Amniotic stem cell (primary cell): Measurements from ENCODE around the gene CCNJ.

Source experiments
- DNase-seq: peaks from one replicate; lab custom pipeline; 2025; lab: John Stamatoyannopoulos, UW

The CCNJ gene

GRCh38 chr10:96056787-96057186 is 13.4 kb downstream of the CCNJ start:
- DNase-seq = no peak

- DNase-seq = no peak
These were observed 17.8 kb downstream of the CCNJ start for GRCh38 chr10:96061232-96061631.

GRCh38 chr10:96072674-96073073 is 29.3 kb downstream of the CCNJ start:
- DNase-seq = no peak

- no peak for DNase-seq
These were observed 30.3 kb downstream of the CCNJ start for GRCh38 chr10:96073722-96074121.

- DNase-seq = no peak
These were observed 31.4 kb downstream of the CCNJ start for GRCh38 chr10:96074776-96075175.

- DNase-seq = no peak
These were observed 32.6 kb downstream of the CCNJ start for GRCh38 chr10:96075977-96076376.

- DNase-seq = no peak
These were observed 33.8 kb downstream of the CCNJ start for GRCh38 chr10:96077156-96077555.

- no peak for DNase-seq
These were observed 38.8 kb downstream of the CCNJ start for GRCh38 chr10:96082153-96082552.

GRCh38 chr10:96082748-96083147 is 39.4 kb downstream of the CCNJ start:
- no peak for DNase-seq

GRCh38 chr10:96089116-96089515 is 45.7 kb downstream of the CCNJ start:
- DNase-seq = no peak

- peak; percentile 86 for DNase-seq
These were observed 46.5 kb downstream of the CCNJ start for GRCh38 chr10:96089670-96090462.

GRCh38 chr10:96090463-96090800 is 47.0 kb downstream of the CCNJ start:
- DNase-seq = no peak

- no peak for DNase-seq
These were observed 49.8 kb downstream of the CCNJ start for GRCh38 chr10:96092999-96093767.

- DNase-seq = no peak
These were observed 50.6 kb downstream of the CCNJ start for GRCh38 chr10:96093948-96094347.

- DNase-seq = no peak
These were observed 53.6 kb downstream of the CCNJ start for GRCh38 chr10:96096958-96097357.

- DNase-seq = no peak
These were observed 54.5 kb downstream of the CCNJ start for GRCh38 chr10:96097865-96098264.

- DNase-seq = no peak
These were observed 64.2 kb downstream of the CCNJ start for GRCh38 chr10:96107623-96108038.
